Measurements from ENCODE around the gene ITGA2B. TPM values are rescaled to one million over a fixed set of nuclear protein-coding genes. Genes with fewer than 3 reads are reported as not detected.

ITGA2B gene
- total and polyA plus RNA-seq, 2 of the 8 experiments (the other 6 are each of a cell fraction or from before 2014, with no cell fraction given) = 6.9 to 12.3 TPM

GRCh38 chr17:44387804-44388203 lies 1.6 kb downstream of the ITGA2B start:
- no peaks in the 10 kb centered on the region for H3K36me3 ChIP-seq (ENCODE audit: control insufficient read depth in 2 of 4, insufficient read depth in 4 of 4, low read length in 3 of 4)
- ChIA-PET CTCF (ENCODE audit: partially characterized antibody) (no interaction called here), POLR2A (ENCODE audit: partially characterized antibody) (interaction anchor here (1.1 kb wide), 1 partner anchor 31 kb away, joined by 5 read pairs; no protein-coding TSS in a partner anchor)
- no peaks in the 10 kb centered on the region for H3K79me2 ChIP-seq (ENCODE audit: control insufficient read depth in 1 of 2, insufficient read depth in 2 of 2, low read length in 2 of 2)
- peaks cover 3 to 17% (median 6%) of the 10 kb centered on the region in 4 experiments; a peak in 6 of 7 replicates for H3K4me1 ChIP-seq (replicated peaks in 1 of 4; ENCODE audit: control insufficient read depth in 3 of 4, insufficient read depth in 4 of 4, low read length in 3 of 4)
- H2BK15ac ChIP-seq (ENCODE audit: low read length) = no peak overlapping the region
- no peak overlapping the region for H2BK5ac ChIP-seq (ENCODE audit: low read depth, low read length)
- peaks cover 0 to 4% of the 10 kb centered on the region in 2 experiments for H4K20me1 ChIP-seq (replicated peaks in 1 of 2; ENCODE audit: control insufficient read depth in 1 of 2, insufficient read depth in 2 of 2, low read length in 2 of 2)
- H2AK5ac ChIP-seq (ENCODE audit: low read depth, low read length) = no peak overlapping the region
- no peak overlapping the region for H2BK12ac ChIP-seq (ENCODE audit: low read depth, low read length)
- WGBS, 2 experiments (ENCODE audit: extremely low coverage in 1 of 2, insufficient coverage in 1 of 2, insufficient read length in 1 of 2, insufficient replicate concordance in 2 of 2, low coverage in 1 of 2, low lambda C conversion rate in 2 of 2, missing lambda C conversion rate in 1 of 2) = 93% methylated on average over 1 of the region's 2 CpGs; no CpG with 5 or more reads in 1 of the 2 experiments
- no peak overlapping the region for H3K56ac ChIP-seq (replicated peaks; ENCODE audit: insufficient read length, low read depth, low read length)
- no peaks in the 10 kb centered on the region for H3K9me3 ChIP-seq (ENCODE audit: insufficient read depth in 2 of 2, low read depth in 1 of 2, low read length in 1 of 2)
- no peak overlapping the region for H2BK20ac ChIP-seq (ENCODE audit: low read length)
- H3K4ac ChIP-seq (replicated peaks; ENCODE audit: insufficient read length, low read depth, low read length) = no peak overlapping the region
- H3K23me2 ChIP-seq (ENCODE audit: low read depth, low read length) = peaks cover 12% of the 10 kb centered on the region; the same call in 1 of the 2 replicates
- H3K18ac ChIP-seq (ENCODE audit: extremely low read depth, low read length) = no peak overlapping the region
- H3K27ac ChIP-seq (ENCODE audit: low read depth, low read length) = no peak overlapping the region
- TF ChIP-seq RFX5 (IDR thresholded peaks at IDR 0.05; ENCODE audit: borderline replicate concordance, low read depth, low read length) (no peak), SP2 (IDR thresholded peaks at IDR 0.05; ENCODE audit: low read length) (no peak), KDM1A (IDR thresholded peaks at IDR 0.05; ENCODE audit: borderline replicate concordance, low read length) (no peak), RAD21 (IDR thresholded peaks at IDR 0.05 in 1 of 2, conservative IDR thresholded peaks at IDR 0.05 in 1 of 2; ENCODE audit: low read depth in 2 of 2, low read length in 2 of 2) (no peak), KDM5A (IDR thresholded peaks at IDR 0.05; ENCODE audit: low read length) (no peak), SIRT6 (IDR thresholded peaks at IDR 0.05; ENCODE audit: low read length) (no peak), EZH2 (IDR thresholded peaks at IDR 0.05; ENCODE audit: low read depth, low read length, severe bottlenecking) (no peak)
- H3K4me3 ChIP-seq (ENCODE audit: extremely low read depth in 1 of 4, insufficient read depth in 2 of 4, low read depth in 3 of 4, low read length in 4 of 4) = no peak overlapping the region
- no peak overlapping the region for H4K5ac ChIP-seq (ENCODE audit: insufficient read length, low read depth, low read length)
- no peak overlapping the region for H2AFZ ChIP-seq (ENCODE audit: low read length)
- no peak overlapping the region for H3K23ac ChIP-seq (ENCODE audit: insufficient read length)
- no peak for FAIRE-seq
- H2BK120ac ChIP-seq (replicated peaks; ENCODE audit: low read depth, low read length) = no peak overlapping the region
- H4K8ac ChIP-seq (ENCODE audit: extremely low read depth, insufficient read depth, low read length) = no peak overlapping the region; the same call in 1 of the 2 replicates
- H4K91ac ChIP-seq (replicated peaks; ENCODE audit: insufficient read length, low read length) = no peak overlapping the region
- H3K4me2 ChIP-seq (ENCODE audit: insufficient read depth in 1 of 2, low read depth in 2 of 2, low read length in 2 of 2) = no peak overlapping the region
- H3K27me3 ChIP-seq (replicated peaks in 1 of 4; ENCODE audit: control insufficient read depth in 3 of 4, extremely low read depth in 1 of 4, insufficient read depth in 3 of 4, low read length in 3 of 4) = peaks cover 10 to 33% (median 30%) of the 10 kb centered on the region in 4 experiments
- no peaks in the 10 kb centered on the region for H3K79me1 ChIP-seq (ENCODE audit: low read depth, low read length)
- no peak for DNase-seq (ENCODE audit: low read depth in 1 of 2, low spot score in 2 of 2)
- no peak overlapping the region for H3K9ac ChIP-seq (replicated peaks in 1 of 4; ENCODE audit: extremely low read depth in 1 of 4, low read depth in 3 of 4, low read length in 3 of 4)
- no peak overlapping the region for H3K14ac ChIP-seq (ENCODE audit: insufficient read length)
